H9 (cell line): ENCODE measurements around the gene GSTM1. TPM values are rescaled to one million over a fixed set of nuclear protein-coding genes. Genes with fewer than 3 reads are reported as not detected.
"Not testable (repeated sequence)": the region's sequence is repeated elsewhere in the genome, so short reads cannot be mapped to it uniquely, and the experiment has no call there.

ENCODE experiments used
- DNase-seq: peaks from one replicate; pipeline ENCODE4 v3.0.0-alpha.2; 2017
- H2AFZ ChIP-seq: one replicate; pipeline ENCODE4 v1.6.1; 2013; ENCODE audit warnings: mild to moderate bottlenecking, low read length, control low read depth, moderate library complexity
- H2AK5ac ChIP-seq: 2 replicates; pipeline ENCODE4 v1.6.1; 2013; ENCODE audit warnings: low read length, control low read depth, mixed read lengths; ENCODE audit not compliant: insufficient read length
- H2BK120ac ChIP-seq: one replicate; pipeline ENCODE4 v1.6.1; 2013; ENCODE audit warnings: low read depth, mild to moderate bottlenecking, low read length, control low read depth, inconsistent platforms; ENCODE audit not compliant: poor library complexity, severe bottlenecking
- H2BK12ac ChIP-seq: 2 replicates; pipeline ENCODE4 v1.6.1; 2013; ENCODE audit warnings: low read length, control low read depth, mixed read lengths, low read depth; ENCODE audit not compliant: insufficient read length
- H2BK15ac ChIP-seq: 2 replicates; pipeline ENCODE4 v1.6.1; 2013; ENCODE audit warnings: low read depth, low read length, control low read depth
- H2BK20ac ChIP-seq: one replicate; pipeline ENCODE4 v1.6.1; 2013; ENCODE audit warnings: low read depth, mild to moderate bottlenecking, low read length, control low read depth, inconsistent platforms; ENCODE audit not compliant: poor library complexity, severe bottlenecking
- H2BK5ac ChIP-seq: 2 replicates; pipeline ENCODE4 v1.6.1; 2013; ENCODE audit warnings: low read length, control low read depth, mixed read lengths; ENCODE audit not compliant: insufficient read length
- H3K14ac ChIP-seq: 2 replicates; pipeline ENCODE4 v1.6.1; 2013; ENCODE audit warnings: low read length, control low read depth; ENCODE audit not compliant: insufficient read depth
- H3K18ac ChIP-seq: 2 replicates; pipeline ENCODE4 v1.6.1; 2013; ENCODE audit warnings: low read depth, mild to moderate bottlenecking, mixed read lengths, low read length, control low read depth; ENCODE audit not compliant: insufficient read length
- H3K23ac ChIP-seq: 2 replicates; pipeline ENCODE4 v1.6.1; 2013; ENCODE audit warnings: low read length, control low read depth, mixed read lengths, low read depth; ENCODE audit not compliant: insufficient read length
- H3K23me2 ChIP-seq: 2 replicates; pipeline ENCODE4 v1.6.1; 2013; ENCODE audit warnings: low read depth, mild to moderate bottlenecking, mixed read lengths, low read length, control low read depth; ENCODE audit not compliant: insufficient read length, poor library complexity, severe bottlenecking
- H3K27ac ChIP-seq: 2 replicates; pipeline ENCODE4 v1.5.1; 2013; ENCODE audit warnings: low read length, control low read depth, mixed read lengths, low read depth; ENCODE audit not compliant: insufficient read length
- H3K27me3 ChIP-seq: 2 replicates; pipeline ENCODE4 v1.6.1; 2013; ENCODE audit warnings: low read length, control low read depth, inconsistent platforms; ENCODE audit not compliant: insufficient read depth
- H3K4ac ChIP-seq: 2 replicates; pipeline ENCODE4 v1.6.1; 2013; ENCODE audit warnings: low read depth, mild to moderate bottlenecking, control low read depth, inconsistent platforms, low read length, moderate library complexity
- H3K4me1 ChIP-seq: 2 replicates; pipeline ENCODE4 v1.6.1; 2013; ENCODE audit warnings: low read length, control low read depth, inconsistent platforms; ENCODE audit not compliant: insufficient read depth
- H3K4me2 ChIP-seq: 2 replicates; pipeline ENCODE4 v1.6.1; 2013; ENCODE audit warnings: low read length, control low read depth, mixed read lengths; ENCODE audit not compliant: insufficient read length, insufficient read depth
- H3K56ac ChIP-seq: 2 replicates; pipeline ENCODE4 v1.6.1; 2013; ENCODE audit warnings: low read depth, mild to moderate bottlenecking, mixed read lengths, low read length, control low read depth; ENCODE audit not compliant: insufficient read length
- H3K79me1 ChIP-seq: 2 replicates; pipeline ENCODE4 v1.6.1; 2013; ENCODE audit warnings: low read depth, mild to moderate bottlenecking, moderate library complexity, low read length, control low read depth, inconsistent platforms; ENCODE audit not compliant: insufficient read depth, poor library complexity, severe bottlenecking
- H3K79me2 ChIP-seq: 2 replicates; pipeline ENCODE4 v1.6.1; 2013; ENCODE audit warnings: low read length, control low read depth, inconsistent platforms; ENCODE audit not compliant: insufficient read depth
- H3K9ac ChIP-seq: 2 replicates; pipeline ENCODE4 v1.6.1; 2013; ENCODE audit warnings: low read length, control low read depth, mixed read lengths; ENCODE audit not compliant: insufficient read length; ENCODE audit errors: extremely low read depth
- H3K9me3 ChIP-seq: one replicate; pipeline ENCODE4 v1.6.1; 2013; ENCODE audit warnings: low read depth, low read length, inconsistent platforms; ENCODE audit not compliant: control insufficient read depth
- H3T11ph ChIP-seq: one replicate; pipeline ENCODE4 v1.6.1; 2013; ENCODE audit warnings: mild to moderate bottlenecking, low read length, control low read depth, inconsistent platforms
- H4K20me1 ChIP-seq: one replicate; pipeline ENCODE4 v1.6.1; 2013; ENCODE audit not compliant: control insufficient read depth, insufficient read length, insufficient read depth
- H4K5ac ChIP-seq: 2 replicates; pipeline ENCODE4 v1.6.1; 2013; ENCODE audit warnings: low read depth, mild to moderate bottlenecking, mixed read lengths, low read length, control low read depth; ENCODE audit not compliant: insufficient read length
- H4K8ac ChIP-seq: replicated peaks from 2 replicates; pipeline ENCODE4 v1.6.1; 2013; ENCODE audit warnings: low read length, control low read depth, mixed read lengths, low read depth; ENCODE audit not compliant: insufficient read length
- H4K91ac ChIP-seq: 2 replicates; pipeline ENCODE4 v1.6.1; 2013; ENCODE audit warnings: low read depth, mild to moderate bottlenecking, moderate library complexity, mixed read lengths, low read length, control low read depth; ENCODE audit not compliant: insufficient read length
- H3K27ac Mint-ChIP-seq, 3 experiments: 2 replicates in 2 of 3; 3 replicates in 1 of 3; pipeline ENCODE4 v1.8.0; 2020 to 2021; ENCODE audit warnings: mixed read lengths in 3 of 3, mild to moderate bottlenecking in 1 of 3, moderate library complexity in 1 of 3
- H3K27me3 Mint-ChIP-seq: 2 replicates; pipeline ENCODE4 v1.8.0; 2021; ENCODE audit warnings: low read depth, mild to moderate bottlenecking, moderate library complexity, mixed read lengths
- H3K36me3 Mint-ChIP-seq, 3 experiments: 2 replicates in 2 of 3; 3 replicates in 1 of 3; pipeline ENCODE4 v1.8.0; 2020 to 2021; ENCODE audit warnings: low read depth in 3 of 3, mixed read lengths in 3 of 3; ENCODE audit not compliant: insufficient read depth in 1 of 3
- H3K4me1 Mint-ChIP-seq, 2 experiments: 2 replicates each; pipeline ENCODE4 v1.8.0; 2020; ENCODE audit warnings: mixed read lengths in 2 of 2
- H3K4me3 Mint-ChIP-seq, 2 experiments: 2 replicates in 1 of 2; 3 replicates in 1 of 2; pipeline ENCODE4 v1.8.0; 2020 to 2021; ENCODE audit warnings: mild to moderate bottlenecking in 2 of 2, mixed read lengths in 2 of 2, moderate library complexity in 1 of 2
- H3K9me3 Mint-ChIP-seq, 2 experiments: 2 replicates in 1 of 2; 3 replicates in 1 of 2; pipeline ENCODE4 v1.8.0; 2020; ENCODE audit warnings: mild to moderate bottlenecking in 2 of 2, mixed read lengths in 2 of 2, moderate library complexity in 1 of 2
- WGBS: extraction: QIAGEN DNeasy Blood & Tissue Kit; methylation state at CpG from one replicate; pipeline ENCODE4 v1.1.7; 2013; ENCODE audit warnings: missing lambda C conversion rate, low lambda C conversion rate, mixed read lengths; ENCODE audit not compliant: insufficient read length; ENCODE audit errors: extremely low coverage; 5-methylcytosine and 5-hydroxymethylcytosine counted together
- total RNA-seq: library from RNA; stranded (reverse); gene quantifications from 2 replicates; pipeline ENCODE4 v1.2.1, GENCODE V29; 2021

The GSTM1 gene
- total RNA-seq, 1 experiment from 2014 or later: 19.5 TPM

DNA sequence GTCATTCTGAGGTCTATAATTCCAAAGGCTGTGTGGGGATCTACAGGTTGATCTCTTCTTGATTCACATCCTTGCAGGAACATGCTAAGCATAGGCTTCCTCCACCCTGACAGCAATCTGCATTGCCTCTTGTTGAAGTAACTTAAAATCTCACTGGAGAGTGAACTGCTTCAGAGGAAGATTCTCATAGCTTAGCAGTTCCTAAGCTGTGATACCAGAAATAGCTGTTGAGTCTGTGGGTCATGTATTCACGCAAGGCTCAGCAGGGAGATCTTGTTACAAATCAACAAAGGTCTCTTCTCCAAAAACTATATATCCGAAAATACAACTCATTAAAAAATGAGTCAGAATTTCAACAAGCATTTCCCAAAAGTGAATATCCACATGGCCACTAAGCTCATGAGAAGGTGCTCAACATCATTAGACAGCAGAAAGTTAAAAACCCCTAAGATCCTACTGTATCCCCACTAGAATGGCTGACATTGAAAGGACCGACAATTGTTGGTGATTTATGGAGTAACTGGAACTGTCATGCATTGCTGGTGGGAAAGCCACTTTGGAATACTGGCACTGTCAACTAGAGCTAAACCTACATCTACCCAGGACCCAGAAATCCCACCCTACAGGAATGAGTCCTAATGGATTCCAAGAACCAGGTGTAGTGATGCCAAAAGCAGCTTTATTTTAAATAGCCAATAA lies 10.8 kb upstream of the GSTM1 start:
- H3K9me3 Mint-ChIP-seq, H3K56ac ChIP-seq, H2BK20ac ChIP-seq, H2BK12ac ChIP-seq, H3K14ac ChIP-seq, H2BK120ac ChIP-seq, H3K9me3 ChIP-seq, H3K27me3 Mint-ChIP-seq, H3K79me1 ChIP-seq, H3K9ac ChIP-seq, H2BK5ac ChIP-seq, H2AFZ ChIP-seq, DNase-seq, H4K5ac ChIP-seq, H3K4me1 Mint-ChIP-seq, H3K18ac ChIP-seq, H3K36me3 Mint-ChIP-seq, H4K8ac ChIP-seq, H3K4me1 ChIP-seq, H3K4ac ChIP-seq, H3K4me3 Mint-ChIP-seq, H3K4me2 ChIP-seq, H4K20me1 ChIP-seq, H3K27me3 ChIP-seq, H2BK15ac ChIP-seq, H4K91ac ChIP-seq, H3K79me2 ChIP-seq, H3K27ac Mint-ChIP-seq, H3K23me2 ChIP-seq, H3K23ac ChIP-seq, H2AK5ac ChIP-seq, H3K27ac ChIP-seq, H3T11ph ChIP-seq: not testable (repeated sequence)
- WGBS: no CpG with 5 or more reads among the region's 3 CpGs
